HCT116 (cell line): ENCODE data around the gene CKMT1B. TPM values are rescaled to one million over a fixed set of nuclear protein-coding genes. Genes with fewer than 3 reads are reported as not detected.
"Not testable (repeated sequence)": the region's sequence is repeated elsewhere in the genome, so short reads cannot be mapped to it uniquely, and the experiment has no call there.

Experiments
- ATAC-seq: fragments of 200-7000 bp; cut with Tn5 transposase; 2 replicates; pipeline ENCODE4 v1.9.1; 2020; ENCODE audit warnings: mild to moderate bottlenecking, moderate library complexity
- BruUV-seq: library from RNA; stranded (reverse); fragments of 400-500 nt; replicated peaks from 2 replicates; lab custom pipeline; 2021; lab: Mats Ljungman, UMichigan
- CTCF ChIA-PET: fragments of 300-600 bp; sonication (Branson Sonifier 250); formaldehyde crosslinking; loops from one replicate; lab custom pipeline; 2021; ENCODE audit warnings: antibody characterized with exemption; lab: Charles Lee
- POLR2A ChIA-PET: fragments of 300-600, 350-600 bp; sonication (Branson Sonifier 250); formaldehyde crosslinking; loops from one replicate; lab custom pipeline; 2021; ENCODE audit warnings: antibody characterized with exemption; lab: Charles Lee
- RAD21 ChIA-PET, 2 experiments: fragments of 300-600 bp; sonication (Branson Sonifier 250); formaldehyde crosslinking; loops; one replicate each; lab custom pipeline; 2023; ENCODE audit warnings: low total read pairs in 2 of 2; ENCODE audit not compliant: uncharacterized antibody in 2 of 2, unreplicated experiment in 2 of 2, low non-redundant PET in 1 of 2; lab: Charles Lee
- DNase-seq: peaks from one replicate; pipeline ENCODE4 v3.0.0-alpha.2; 2010; ENCODE audit warnings: low read depth, low spot score
- H2AFZ ChIP-seq: fragments of 200-600 bp; shearing (Covaris generic), sonication (generic); 2 replicates; pipeline ENCODE4 v1.6.1; 2017; ENCODE audit warnings: low read depth, mixed run types, mixed read lengths, antibody characterized with exemption, low read length; ENCODE audit not compliant: poor library complexity, severe bottlenecking
- H3K27ac ChIP-seq: 2 replicates; pipeline ENCODE4 v1.5.1; 2012; ENCODE audit warnings: low read depth, low read length
- H3K27me3 ChIP-seq: fragments of 200-600 bp; sonication (generic); 2 replicates; pipeline ENCODE4 v1.6.1; 2016; ENCODE audit warnings: mixed run types, low read length, mixed read lengths; ENCODE audit not compliant: insufficient read depth
- H3K36me3 ChIP-seq, 2 experiments: fragments of 200-500 bp in 1 of 2; fragments of 200-600 bp in 1 of 2; sonication (Bioruptor generic) in 1 of 2; sonication (generic) in 1 of 2; 2 replicates each; pipeline versions ENCODE4 v1.5.1 to v1.6.1; 2014 to 2016; ENCODE audit warnings: low read length in 2 of 2, inconsistent platforms in 1 of 2, mixed read lengths in 1 of 2, mixed run types in 1 of 2; ENCODE audit not compliant: insufficient read depth in 2 of 2, control insufficient read depth in 1 of 2
- H3K4me1 ChIP-seq, 2 experiments: fragments of 200-600 bp in 1 of 2; sonication (generic) in 1 of 2; 2 replicates each; pipeline versions ENCODE4 v1.5.1 to v1.6.1; 2012 to 2017; ENCODE audit warnings: low read length in 2 of 2, inconsistent platforms in 1 of 2, mild to moderate bottlenecking in 1 of 2, mixed read lengths in 1 of 2, mixed run types in 1 of 2, moderate library complexity in 1 of 2; ENCODE audit not compliant: insufficient read depth in 2 of 2, control insufficient read depth in 1 of 2
- H3K4me2 ChIP-seq: fragments of 200-600 bp; sonication (generic); 2 replicates; pipeline ENCODE4 v1.6.1; 2017; ENCODE audit warnings: mixed run types, low read length, mixed read lengths
- H3K4me3 ChIP-seq, 2 experiments: fragments of 200-600 bp in 1 of 2; sonication (generic) in 1 of 2; replicated peaks in 1 of 2; 2 replicates each; pipeline ENCODE4 v1.5.1; 2011 to 2016; ENCODE audit warnings: low read length in 2 of 2, control low read depth in 1 of 2, low read depth in 1 of 2, mild to moderate bottlenecking in 1 of 2, mixed read lengths in 1 of 2, mixed run types in 1 of 2
- H3K79me2 ChIP-seq: fragments of 200-600 bp; sonication (generic); 2 replicates; pipeline ENCODE4 v1.6.1; 2017; ENCODE audit warnings: mild to moderate bottlenecking, mixed run types, low read length, moderate library complexity, mixed read lengths; ENCODE audit not compliant: insufficient read depth
- H3K9ac ChIP-seq: fragments of 200-600 bp; sonication (generic); 2 replicates; pipeline ENCODE4 v1.6.1; 2016; ENCODE audit warnings: low read length, mixed read lengths
- H3K9me2 ChIP-seq: fragments of 200-600 bp; sonication (generic), shearing (Covaris generic); 2 replicates; pipeline ENCODE4 v1.6.1; 2017; ENCODE audit warnings: mixed run types, mild to moderate bottlenecking, moderate library complexity; ENCODE audit not compliant: insufficient read depth
- H3K9me3 ChIP-seq, 2 experiments: fragments of 200-500 bp in 1 of 2; fragments of 200-600 bp in 1 of 2; sonication (Bioruptor generic) in 1 of 2; sonication (generic) in 1 of 2; 2 replicates each; pipeline ENCODE4 v1.6.1; 2014 to 2017; ENCODE audit warnings: low read length in 2 of 2, mixed read lengths in 2 of 2, inconsistent platforms in 1 of 2, low read depth in 1 of 2, mild to moderate bottlenecking in 1 of 2, mixed run types in 1 of 2, moderate library complexity in 1 of 2; ENCODE audit not compliant: control insufficient read depth in 1 of 2, insufficient read depth in 1 of 2
- H4K20me1 ChIP-seq: fragments of 200-600 bp; sonication (generic), shearing (Covaris generic); 2 replicates; pipeline ENCODE4 v1.6.1; 2017; ENCODE audit warnings: mixed run types, mild to moderate bottlenecking, moderate library complexity; ENCODE audit not compliant: insufficient read depth
- CBX3 ChIP-seq: IDR thresholded peaks from 2 replicates; pipeline ENCODE4 v1.6.1; 2012; ENCODE audit warnings: low read depth
- FOSL1 ChIP-seq: IDR thresholded peaks from 2 replicates; pipeline ENCODE4 v1.6.1; 2012; ENCODE audit warnings: low read depth
- POLR2AphosphoS5 ChIP-seq: IDR thresholded peaks from 2 replicates; pipeline ENCODE4 v1.6.1; 2011; ENCODE audit warnings: mild to moderate bottlenecking, low read depth, low read length, moderate library complexity
- SIN3A ChIP-seq: IDR thresholded peaks from 2 replicates; pipeline ENCODE4 v1.6.1; 2012; ENCODE audit warnings: low read depth
- intact Hi-C: fragments of 100-400 bp; cut with micrococcal nuclease; formaldehyde crosslinking; loops from 2 replicates; pipeline ENCODE4 v1.10.0; 2022
- total RNA-seq: library from RNA; stranded (reverse); gene quantifications from one replicate; pipeline ENCODE4 v1.2.1, GENCODE V29; 2021; ENCODE audit not compliant: unreplicated experiment
- TF ChIP-seq, protein P1 (sequence below), 3 experiments: fragments of 200-600 bp in 1 of 3; sonication (generic) in 1 of 3; IDR thresholded peaks in 2 of 3; conservative IDR thresholded peaks in 1 of 3; 2 replicates each; pipeline ENCODE4 v1.5.1; 2012 to 2017; ENCODE audit warnings: low read depth in 2 of 3, low read length in 2 of 3, antibody characterized with exemption in 1 of 3, borderline replicate concordance in 1 of 3, control low read depth in 1 of 3, mild to moderate bottlenecking in 1 of 3, mixed read lengths in 1 of 3, mixed run types in 1 of 3, moderate library complexity in 1 of 3; ENCODE audit not compliant: insufficient read depth in 1 of 3
- TF ChIP-seq, protein P2 (sequence below): IDR thresholded peaks from 2 replicates; pipeline ENCODE4 v1.6.1; 2012
- TF ChIP-seq, protein P3 (sequence below): IDR thresholded peaks from 2 replicates; pipeline ENCODE4 v1.6.1; 2011; ENCODE audit warnings: mild to moderate bottlenecking, low read length, moderate library complexity; ENCODE audit not compliant: insufficient replicate concordance; ENCODE audit errors: extremely low read depth

The CKMT1B gene
- total RNA-seq, 1 experiment from 2014 or later = 24.4 TPM

DNA sequence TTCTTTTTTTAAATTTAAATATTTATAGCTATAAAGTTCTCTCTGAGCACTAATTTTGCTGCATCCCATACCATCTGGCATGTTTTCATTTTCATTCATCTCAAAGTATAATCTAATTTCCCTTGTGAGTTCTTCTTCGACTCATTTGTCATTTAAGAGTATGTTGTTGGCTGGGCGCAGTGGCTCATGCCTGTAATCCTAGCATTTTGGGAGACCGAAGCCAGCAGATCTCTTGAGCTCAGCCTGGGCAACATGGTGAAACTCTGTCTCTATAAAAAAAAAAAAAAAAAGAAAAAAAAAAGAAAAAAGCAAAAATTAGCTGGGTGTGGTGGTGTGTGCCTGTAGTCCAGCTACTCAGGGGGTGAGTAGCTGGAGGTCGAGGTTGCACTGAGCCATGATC is 41.6 kb upstream of the CKMT1B start:
- ATAC-seq = no peak
- Histone ChIP-seq H3K9me2 (no peaks in the 10 kb centered on the region), H3K79me2 (no peaks in the 10 kb centered on the region), H3K4me3 (no peak overlapping the region), H4K20me1 (no peaks in the 10 kb centered on the region)
- CTCF ChIA-PET = no interaction called here
- no peak for DNase-seq
- BruUV-seq = no TSS peak
- TF ChIP-seq CBX3 = no peak
- TF ChIP-seq FOSL1 = no peak
- TF ChIP-seq SIN3A = no peak
- TF ChIP-seq, protein P1, sequence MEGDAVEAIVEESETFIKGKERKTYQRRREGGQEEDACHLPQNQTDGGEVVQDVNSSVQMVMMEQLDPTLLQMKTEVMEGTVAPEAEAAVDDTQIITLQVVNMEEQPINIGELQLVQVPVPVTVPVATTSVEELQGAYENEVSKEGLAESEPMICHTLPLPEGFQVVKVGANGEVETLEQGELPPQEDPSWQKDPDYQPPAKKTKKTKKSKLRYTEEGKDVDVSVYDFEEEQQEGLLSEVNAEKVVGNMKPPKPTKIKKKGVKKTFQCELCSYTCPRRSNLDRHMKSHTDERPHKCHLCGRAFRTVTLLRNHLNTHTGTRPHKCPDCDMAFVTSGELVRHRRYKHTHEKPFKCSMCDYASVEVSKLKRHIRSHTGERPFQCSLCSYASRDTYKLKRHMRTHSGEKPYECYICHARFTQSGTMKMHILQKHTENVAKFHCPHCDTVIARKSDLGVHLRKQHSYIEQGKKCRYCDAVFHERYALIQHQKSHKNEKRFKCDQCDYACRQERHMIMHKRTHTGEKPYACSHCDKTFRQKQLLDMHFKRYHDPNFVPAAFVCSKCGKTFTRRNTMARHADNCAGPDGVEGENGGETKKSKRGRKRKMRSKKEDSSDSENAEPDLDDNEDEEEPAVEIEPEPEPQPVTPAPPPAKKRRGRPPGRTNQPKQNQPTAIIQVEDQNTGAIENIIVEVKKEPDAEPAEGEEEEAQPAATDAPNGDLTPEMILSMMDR (IDR thresholded peaks at IDR 0.05 in 2 of 3, conservative IDR thresholded peaks at IDR 0.05 in 1 of 3; ENCODE audit: borderline replicate concordance in 1 of 3, insufficient read depth in 1 of 3, low read depth in 2 of 3, low read length in 2 of 3) = no peak
- TF ChIP-seq, all 23 proteins: peak for 0
- no peak overlapping the region for H3K27ac ChIP-seq
- peaks cover 3 to 6% of the 10 kb centered on the region in 2 experiments; a peak in 2 of 4 replicates for H3K36me3 ChIP-seq
- H2AFZ ChIP-seq = no peak overlapping the region
- RAD21 ChIA-PET = no interaction called here
- no peaks in the 10 kb centered on the region for H3K4me1 ChIP-seq
- no peaks in the 10 kb centered on the region for H3K27me3 ChIP-seq
- POLR2A ChIA-PET = interaction anchor here (1.2 kb wide), 1 partner anchor 10 kb away, joined by 3 read pairs; no protein-coding TSS in a partner anchor
- intact Hi-C loops = no loop called here
- H3K9ac ChIP-seq = no peak overlapping the region
- H3K4me2 ChIP-seq = no peak overlapping the region
- H3K9me3 ChIP-seq = no peaks in the 10 kb centered on the region

DNA sequence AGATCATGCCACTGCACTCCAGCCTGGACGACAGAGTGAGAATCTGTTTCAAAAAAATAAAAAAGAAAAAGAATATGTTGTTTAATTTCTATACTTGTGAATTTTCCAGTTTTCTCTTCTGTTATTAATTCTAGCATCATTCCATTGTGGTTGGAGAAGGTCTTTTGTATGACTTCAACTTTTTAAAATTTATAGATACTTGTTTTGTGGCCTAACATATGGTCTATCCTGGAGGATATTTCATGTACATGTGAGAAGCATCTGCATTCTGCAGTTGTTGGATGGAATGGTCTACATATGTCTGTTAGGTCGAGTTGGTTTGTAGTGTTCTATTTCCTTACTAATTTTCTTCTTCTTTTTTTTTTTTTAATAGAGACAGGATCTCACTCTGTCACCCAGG is 40.8 kb upstream of the CKMT1B start:
- ATAC-seq = no peak

DNA sequence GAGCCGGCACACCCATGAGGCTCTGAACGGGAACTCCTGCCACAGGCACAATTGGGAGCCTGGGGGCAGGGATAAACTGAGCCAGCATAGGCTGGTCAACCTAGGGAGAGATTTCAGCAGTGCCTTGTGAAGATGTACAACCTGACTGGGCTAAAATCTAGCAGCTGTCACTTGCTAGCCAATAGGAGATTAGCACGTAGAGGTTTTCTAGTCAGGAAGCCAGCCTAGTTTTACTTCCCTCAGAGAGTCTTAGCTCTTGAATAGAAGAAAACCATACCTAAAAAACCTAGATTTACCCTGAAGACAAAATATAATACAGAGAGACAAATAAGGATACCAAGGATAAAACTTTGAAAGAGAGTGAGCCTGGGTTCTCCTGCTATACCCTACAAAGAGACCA is 31.1 kb upstream of the CKMT1B start:
- H3K9me3 ChIP-seq, H3K79me2 ChIP-seq, H2AFZ ChIP-seq, BruUV-seq, RAD21 ChIA-PET, H3K27ac ChIP-seq, intact Hi-C loops, H3K4me2 ChIP-seq, ATAC-seq, H3K9ac ChIP-seq, DNase-seq, H3K4me3 ChIP-seq, H3K27me3 ChIP-seq, H3K36me3 ChIP-seq, H3K4me1 ChIP-seq, CTCF ChIA-PET, H4K20me1 ChIP-seq, H3K9me2 ChIP-seq, POLR2A ChIA-PET: not testable (repeated sequence)

More for the DNA sequence above, 40.8 kb upstream of the CKMT1B start:
- TF ChIP-seq, protein P2, sequence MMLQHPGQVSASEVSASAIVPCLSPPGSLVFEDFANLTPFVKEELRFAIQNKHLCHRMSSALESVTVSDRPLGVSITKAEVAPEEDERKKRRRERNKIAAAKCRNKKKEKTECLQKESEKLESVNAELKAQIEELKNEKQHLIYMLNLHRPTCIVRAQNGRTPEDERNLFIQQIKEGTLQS = no peak
- no peak for TF ChIP-seq POLR2AphosphoS5
- TF ChIP-seq, protein P3, sequence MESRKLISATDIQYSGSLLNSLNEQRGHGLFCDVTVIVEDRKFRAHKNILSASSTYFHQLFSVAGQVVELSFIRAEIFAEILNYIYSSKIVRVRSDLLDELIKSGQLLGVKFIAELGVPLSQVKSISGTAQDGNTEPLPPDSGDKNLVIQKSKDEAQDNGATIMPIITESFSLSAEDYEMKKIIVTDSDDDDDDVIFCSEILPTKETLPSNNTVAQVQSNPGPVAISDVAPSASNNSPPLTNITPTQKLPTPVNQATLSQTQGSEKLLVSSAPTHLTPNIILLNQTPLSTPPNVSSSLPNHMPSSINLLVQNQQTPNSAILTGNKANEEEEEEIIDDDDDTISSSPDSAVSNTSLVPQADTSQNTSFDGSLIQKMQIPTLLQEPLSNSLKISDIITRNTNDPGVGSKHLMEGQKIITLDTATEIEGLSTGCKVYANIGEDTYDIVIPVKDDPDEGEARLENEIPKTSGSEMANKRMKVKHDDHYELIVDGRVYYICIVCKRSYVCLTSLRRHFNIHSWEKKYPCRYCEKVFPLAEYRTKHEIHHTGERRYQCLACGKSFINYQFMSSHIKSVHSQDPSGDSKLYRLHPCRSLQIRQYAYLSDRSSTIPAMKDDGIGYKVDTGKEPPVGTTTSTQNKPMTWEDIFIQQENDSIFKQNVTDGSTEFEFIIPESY = no peak
- H2AFZ ChIP-seq = no peak overlapping the region
- BruUV-seq = no TSS peak
- ChIA-PET CTCF (no interaction called here), POLR2A (no interaction called here), RAD21 (no interaction called here)
- no peaks in the 10 kb centered on the region for H3K4me1 ChIP-seq
- no peaks in the 10 kb centered on the region for H3K9me2 ChIP-seq
- H3K4me3 ChIP-seq = no peak overlapping the region
- H3K27me3 ChIP-seq = no peaks in the 10 kb centered on the region
- peaks cover 0 to 3% of the 10 kb centered on the region in 2 experiments; a peak in 2 of 4 replicates for H3K36me3 ChIP-seq
- intact Hi-C loops = no loop called here
- H3K9me3 ChIP-seq = no peaks in the 10 kb centered on the region
- H3K27ac ChIP-seq = no peak overlapping the region
- H3K4me2 ChIP-seq = no peak overlapping the region
- no peak overlapping the region for H3K9ac ChIP-seq
- DNase-seq = no peak
- no peaks in the 10 kb centered on the region for H3K79me2 ChIP-seq
- H4K20me1 ChIP-seq = no peaks in the 10 kb centered on the region
